Progenitor cell of endocrine pancreas (in vitro differentiated cells): ENCODE measurements around the gene JPH3. TPM values are rescaled to one million over a fixed set of nuclear protein-coding genes. Genes with fewer than 3 reads are reported as not detected.

ENCODE experiments used
- DNase-seq: peaks from one replicate; pipeline ENCODE4 v3.0.0; 2021; ENCODE audit warnings: low spot score; ENCODE audit not compliant: unreplicated experiment
- H3K27ac Mint-ChIP-seq: 2 replicates; pipeline ENCODE4 v1.8.0; 2021; ENCODE audit warnings: mild to moderate bottlenecking, moderate library complexity, mixed read lengths
- H3K27me3 Mint-ChIP-seq: 2 replicates; pipeline ENCODE4 v1.8.0; 2021; ENCODE audit warnings: mixed read lengths
- H3K36me3 Mint-ChIP-seq: 2 replicates; pipeline ENCODE4 v1.8.0; 2022; ENCODE audit warnings: mixed read lengths; ENCODE audit not compliant: insufficient read depth
- H3K4me1 Mint-ChIP-seq: 2 replicates; pipeline ENCODE4 v1.8.0; 2021; ENCODE audit warnings: low read depth, mixed read lengths
- H3K4me3 Mint-ChIP-seq: 2 replicates; pipeline ENCODE4 v1.8.0; 2021; ENCODE audit warnings: low read depth, mild to moderate bottlenecking, moderate library complexity, mixed read lengths
- H3K9me3 Mint-ChIP-seq: 2 replicates; pipeline ENCODE4 v1.8.0; 2021; ENCODE audit warnings: low read depth, mixed read lengths
- total RNA-seq: library from RNA; stranded (reverse); gene quantifications from 2 replicates; pipeline ENCODE4 v1.2.1, GENCODE V29; 2021
- TF ChIP-seq, protein P1 (sequence below): fragments of 200-600 bp; sonication (generic); IDR thresholded peaks from one replicate; pipeline ENCODE4 v1.5.0; 2021; ENCODE audit warnings: antibody characterized with exemption, mild to moderate bottlenecking; ENCODE audit not compliant: unreplicated experiment

The JPH3 gene
- total RNA-seq, 1 donor from 2014 or later, result 26.4 TPM

DNA sequence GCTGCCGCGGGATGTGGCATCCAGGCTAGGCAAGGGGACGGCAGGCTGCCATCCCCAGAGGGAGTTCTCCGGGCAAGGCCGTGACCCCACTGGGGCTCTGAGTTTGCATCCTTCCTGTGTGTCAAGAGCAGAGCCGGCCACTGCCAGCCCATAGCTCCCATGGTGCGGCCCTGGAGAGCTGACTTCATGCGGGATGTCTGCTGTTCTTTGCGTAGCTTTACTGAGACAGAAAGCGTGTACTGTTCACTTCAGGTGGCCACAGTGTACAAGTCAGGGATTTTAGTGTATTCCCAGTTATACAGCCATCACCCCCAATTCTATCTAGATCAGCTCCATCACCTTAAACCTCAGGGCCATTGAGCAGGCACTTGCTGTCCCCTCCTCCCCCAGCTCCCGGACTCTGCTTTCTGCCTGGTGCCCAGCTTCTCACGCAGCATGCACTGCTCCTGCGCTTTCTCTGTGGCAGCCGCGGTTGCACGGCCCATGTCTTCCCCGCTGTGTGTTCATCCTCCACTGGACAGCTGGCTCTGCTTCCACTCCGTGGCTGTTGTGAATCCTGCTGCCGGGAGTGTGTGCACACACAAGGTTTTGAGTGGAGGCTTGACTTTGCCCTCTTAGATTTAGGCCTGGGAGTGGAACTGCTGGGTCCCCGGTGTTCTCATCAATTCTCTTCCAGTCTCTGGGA lies 92.3 kb downstream of the JPH3 start:
- H3K9me3 Mint-ChIP-seq, result no peaks in the 10 kb centered on the region
- no peaks in the 10 kb centered on the region for H3K27me3 Mint-ChIP-seq
- H3K36me3 Mint-ChIP-seq, result peaks cover 9% of the 10 kb centered on the region
- DNase-seq, result no peak
- H3K4me1 Mint-ChIP-seq, result no peaks in the 10 kb centered on the region
- H3K4me3 Mint-ChIP-seq, result no peak overlapping the region
- TF ChIP-seq, protein P1, sequence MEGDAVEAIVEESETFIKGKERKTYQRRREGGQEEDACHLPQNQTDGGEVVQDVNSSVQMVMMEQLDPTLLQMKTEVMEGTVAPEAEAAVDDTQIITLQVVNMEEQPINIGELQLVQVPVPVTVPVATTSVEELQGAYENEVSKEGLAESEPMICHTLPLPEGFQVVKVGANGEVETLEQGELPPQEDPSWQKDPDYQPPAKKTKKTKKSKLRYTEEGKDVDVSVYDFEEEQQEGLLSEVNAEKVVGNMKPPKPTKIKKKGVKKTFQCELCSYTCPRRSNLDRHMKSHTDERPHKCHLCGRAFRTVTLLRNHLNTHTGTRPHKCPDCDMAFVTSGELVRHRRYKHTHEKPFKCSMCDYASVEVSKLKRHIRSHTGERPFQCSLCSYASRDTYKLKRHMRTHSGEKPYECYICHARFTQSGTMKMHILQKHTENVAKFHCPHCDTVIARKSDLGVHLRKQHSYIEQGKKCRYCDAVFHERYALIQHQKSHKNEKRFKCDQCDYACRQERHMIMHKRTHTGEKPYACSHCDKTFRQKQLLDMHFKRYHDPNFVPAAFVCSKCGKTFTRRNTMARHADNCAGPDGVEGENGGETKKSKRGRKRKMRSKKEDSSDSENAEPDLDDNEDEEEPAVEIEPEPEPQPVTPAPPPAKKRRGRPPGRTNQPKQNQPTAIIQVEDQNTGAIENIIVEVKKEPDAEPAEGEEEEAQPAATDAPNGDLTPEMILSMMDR, result no peak
- no peak overlapping the region for H3K27ac Mint-ChIP-seq

DNA sequence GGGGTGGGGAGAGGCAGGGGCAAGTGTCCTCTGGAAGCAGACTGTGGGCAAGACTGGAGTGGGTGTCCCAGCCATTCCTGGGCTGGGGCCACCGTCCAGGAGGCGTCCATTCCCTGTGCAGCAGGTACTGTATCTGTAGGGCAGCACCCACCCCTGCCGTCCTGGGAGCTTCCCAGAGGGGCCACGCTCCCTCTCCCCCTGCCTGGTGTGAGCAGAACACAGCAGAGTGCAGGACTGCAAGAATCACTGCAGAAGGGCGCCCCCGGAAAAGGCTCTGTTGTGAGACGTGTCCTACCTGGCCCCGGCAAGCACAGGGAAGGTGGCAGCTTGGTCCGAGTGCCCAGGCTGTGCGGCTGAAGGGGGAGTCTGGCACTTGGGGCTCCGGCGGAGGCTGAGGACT lies 93.2 kb downstream of the JPH3 start:
- TF ChIP-seq, protein P1, result no peak
- Mint-ChIP-seq H3K27me3 (no peaks in the 10 kb centered on the region), H3K4me1 (no peaks in the 10 kb centered on the region), H3K4me3 (no peak overlapping the region), H3K27ac (no peak overlapping the region), H3K9me3 (no peaks in the 10 kb centered on the region), H3K36me3 (peaks cover 11% of the 10 kb centered on the region)
- no peak for DNase-seq

DNA sequence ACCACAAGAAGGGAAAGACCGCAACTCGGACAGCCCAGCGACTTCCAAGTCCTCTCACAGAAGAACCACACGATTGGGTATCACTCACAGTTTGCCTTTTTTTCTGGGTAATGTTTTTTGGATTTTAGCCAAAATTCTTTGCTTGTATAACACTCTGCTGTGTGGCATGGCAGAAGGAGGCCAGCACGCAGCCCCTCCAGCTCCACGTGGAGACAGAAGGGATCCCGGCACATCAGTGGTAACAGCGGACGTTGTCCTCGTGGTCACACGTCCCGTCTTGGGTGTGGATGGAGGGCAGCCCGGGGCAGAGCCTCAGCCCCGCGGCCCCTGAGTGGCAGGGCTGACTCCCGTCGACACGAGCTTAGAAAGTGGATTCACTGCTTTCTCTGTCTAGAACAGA lies 94.4 kb downstream of the JPH3 start:
- DNase-seq, result no peak
- TF ChIP-seq, protein P1, result no peak
- H3K4me3 Mint-ChIP-seq, result no peak overlapping the region
- H3K4me1 Mint-ChIP-seq, result no peaks in the 10 kb centered on the region
- no peaks in the 10 kb centered on the region for H3K9me3 Mint-ChIP-seq
- no peak overlapping the region for H3K27ac Mint-ChIP-seq
- peaks cover 11% of the 10 kb centered on the region for H3K36me3 Mint-ChIP-seq
- no peaks in the 10 kb centered on the region for H3K27me3 Mint-ChIP-seq

DNA sequence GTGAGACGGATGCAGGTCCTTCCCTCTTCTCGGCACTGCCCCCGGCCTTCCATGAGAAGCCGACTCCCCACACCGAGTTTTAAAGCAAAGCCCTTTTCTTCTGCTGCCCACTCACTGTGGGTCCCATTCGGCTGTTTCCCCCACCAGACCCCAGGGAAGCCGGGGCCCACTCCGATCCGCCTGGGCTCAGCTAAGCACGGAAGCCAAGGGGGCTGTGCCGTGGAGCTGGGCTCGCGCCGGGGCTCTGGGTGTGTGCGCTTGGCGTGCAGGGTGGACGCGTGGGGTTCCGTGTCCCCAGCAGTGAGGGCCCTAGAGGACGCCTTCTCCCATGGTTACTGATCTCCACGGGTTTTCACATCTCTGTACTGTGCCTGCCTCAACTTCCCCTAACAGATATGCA lies 94.9 kb downstream of the JPH3 start:
- Mint-ChIP-seq H3K9me3 (no peaks in the 10 kb centered on the region), H3K27me3 (no peaks in the 10 kb centered on the region), H3K27ac (no peak overlapping the region), H3K4me1 (no peaks in the 10 kb centered on the region), H3K4me3 (no peak overlapping the region), H3K36me3 (peaks cover 13% of the 10 kb centered on the region)
- TF ChIP-seq, protein P1, result no peak
- no peak for DNase-seq

DNA sequence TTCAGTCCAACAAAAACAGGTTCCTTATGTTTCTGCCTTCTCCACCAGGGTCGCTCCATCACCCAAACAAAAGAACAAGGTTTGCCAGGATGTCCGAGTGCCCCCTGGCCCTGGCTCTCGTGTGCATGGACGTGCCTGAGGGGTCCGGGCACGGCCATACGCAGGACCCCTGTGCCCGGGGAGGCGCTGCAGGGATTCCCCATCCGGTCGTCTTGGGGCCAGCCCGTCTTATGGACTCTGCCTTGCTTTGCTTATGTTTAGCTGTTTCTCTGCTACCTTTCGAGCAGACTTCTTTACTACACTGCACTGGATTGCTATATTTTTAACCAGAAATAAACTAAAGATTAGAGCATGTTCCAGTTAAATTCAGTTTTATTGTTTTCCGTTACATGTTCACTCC lies 95.5 kb downstream of the JPH3 start:
- DNase-seq, result no peak
- H3K36me3 Mint-ChIP-seq, result peaks cover 16% of the 10 kb centered on the region
- no peak overlapping the region for H3K27ac Mint-ChIP-seq
- no peaks in the 10 kb centered on the region for H3K27me3 Mint-ChIP-seq
- TF ChIP-seq, protein P1, result no peak
- no peaks in the 10 kb centered on the region for H3K4me1 Mint-ChIP-seq
- no peak overlapping the region for H3K4me3 Mint-ChIP-seq
- no peaks in the 10 kb centered on the region for H3K9me3 Mint-ChIP-seq
